Hepatocyte (in vitro differentiated cells): ENCODE data around the gene PPP2R1B.

Experiments
- CTCF ChIP-seq: fragments of 200-600 bp; sonication (generic); IDR thresholded peaks from 2 replicates; pipeline ENCODE4 v1.5.1; 2016; ENCODE audit warnings: antibody characterized with exemption, mild to moderate bottlenecking; ENCODE audit not compliant: poor library complexity
- EZH2 ChIP-seq: fragments of 200-600 bp; sonication (generic); IDR thresholded peaks from 2 replicates; pipeline ENCODE4 v1.6.1; 2016; ENCODE audit warnings: antibody characterized with exemption, mild to moderate bottlenecking, borderline replicate concordance

- no peak for TF ChIP-seq EZH2
- no peak for TF ChIP-seq CTCF
Observed at GRCh38 chr11:111722501-111722900, 43.7 kb downstream of the PPP2R1B start.
